NT2/D1 (cell line): ENCODE measurements around the gene HABP2.

ENCODE experiments used
- SUZ12 ChIP-seq: IDR thresholded peaks from 2 replicates; pipeline ENCODE4 v1.6.1; 2011; ENCODE audit not compliant: insufficient read length, insufficient read depth; ENCODE audit errors: extremely low read depth
- YY1 ChIP-seq: IDR thresholded peaks from 2 replicates; pipeline ENCODE4 v1.6.1; 2011; ENCODE audit not compliant: insufficient read length, insufficient read depth

DNA sequence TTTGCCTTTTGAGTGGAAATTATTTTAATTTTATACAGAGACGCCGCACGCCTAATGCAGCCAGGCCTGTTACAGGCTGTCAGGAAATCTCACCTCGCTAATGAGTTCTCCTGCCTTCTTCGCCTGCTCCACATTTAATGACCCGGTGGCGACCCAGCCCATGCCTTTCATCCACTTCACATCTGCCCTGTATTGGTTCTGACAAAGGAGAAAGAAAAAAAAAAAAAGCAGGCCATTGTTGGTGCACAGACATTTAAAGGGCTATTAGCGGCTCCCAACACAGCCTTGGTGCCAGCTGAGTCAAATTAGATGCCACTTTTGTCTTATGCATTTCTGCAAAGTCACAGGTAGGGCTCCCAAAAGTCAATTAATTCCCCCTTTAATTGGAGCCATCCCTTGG, 67.7 kb downstream of the HABP2 start:
- TF ChIP-seq YY1 (no peak), SUZ12 (no peak)
